GM12878 (cell line): ENCODE results near the gene HECTD4. TPM values are rescaled to one million over a fixed set of nuclear protein-coding genes. Genes with fewer than 3 reads are reported as not detected.

Source experiments
- ATAC-seq: fragments of 200-7000 bp; cut with Tn5 transposase; 3 replicates; pipeline ENCODE4 v1.9.1; 2020; ENCODE audit warnings: mild to moderate bottlenecking, moderate library complexity
- BruUV-seq: library from RNA; stranded (reverse); fragments of 400-500 nt; replicated peaks from 2 replicates; lab custom pipeline; 2021; lab: Mats Ljungman, UMichigan
- CTCF ChIA-PET: fragments of 300-600 bp; sonication (Branson Sonifier 250); formaldehyde crosslinking; extraction: SDS; loops from one replicate; lab custom pipeline; 2021; ENCODE audit warnings: inconsistent platforms; lab: Yijun Ruan, JAX
- POLR2A ChIA-PET: fragments of 350-600 bp; formaldehyde crosslinking; extraction: SDS; loops from one replicate; lab custom pipeline; 2021; ENCODE audit warnings: inconsistent platforms; lab: Charles Lee
- RAD21 ChIA-PET: fragments of 300-600 bp; sonication (Branson Sonifier 250); formaldehyde crosslinking; loops from one replicate; lab custom pipeline; 2023; ENCODE audit warnings: antibody characterized with exemption; ENCODE audit not compliant: unreplicated experiment; lab: Charles Lee
- SMC1A ChIA-PET: fragments of 300-600 bp; sonication (Branson Sonifier 250); formaldehyde crosslinking; loops from one replicate; lab custom pipeline; 2023; ENCODE audit not compliant: unreplicated experiment, uncharacterized antibody; lab: Charles Lee
- DNase-seq: peaks from one replicate; pipeline ENCODE4 v3.0.0-alpha.2; 2011; ENCODE audit warnings: low read depth, low spot score
- FAIRE-seq: peaks from 3 replicates; lab custom pipeline; 2011; peaks lifted over from hg19 to GRCh38; lab: Jason Lieb, UNC
- H2AFZ ChIP-seq: 2 replicates; pipeline ENCODE4 v1.6.0; 2011; ENCODE audit warnings: low read depth, low read length, control low read depth; ENCODE audit not compliant: control insufficient read depth
- H3K27ac ChIP-seq: 2 replicates; pipeline ENCODE4 v1.5.1; 2011; ENCODE audit warnings: control low read depth; ENCODE audit not compliant: control insufficient read depth, insufficient read depth
- H3K27me3 ChIP-seq, 2 experiments: replicated peaks in 1 of 2; 2 replicates each; pipeline versions ENCODE4 v1.6.0 to v1.6.1; 2011; ENCODE audit warnings: low read length in 1 of 2; ENCODE audit not compliant: control insufficient read depth in 2 of 2, insufficient read depth in 2 of 2
- H3K36me3 ChIP-seq, 2 experiments: 2 replicates each; pipeline ENCODE4 v1.5.1; 2011; ENCODE audit warnings: low read length in 1 of 2; ENCODE audit not compliant: control insufficient read depth in 2 of 2, insufficient read depth in 2 of 2
- H3K4me1 ChIP-seq: 2 replicates; pipeline ENCODE4 v1.6.1; 2011; ENCODE audit warnings: mild to moderate bottlenecking, low read length, moderate library complexity, mixed read lengths; ENCODE audit not compliant: control insufficient read depth, insufficient read depth
- H3K4me2 ChIP-seq: 2 replicates; pipeline ENCODE4 v1.6.0; 2011; ENCODE audit warnings: control low read depth; ENCODE audit not compliant: control insufficient read depth, insufficient read depth
- H3K4me3 ChIP-seq: fragments of 200-600 bp; sonication (generic); 2 replicates; pipeline ENCODE4 v1.5.1; 2016
- H3K79me2 ChIP-seq: 2 replicates; pipeline ENCODE4 v1.6.0; 2011; ENCODE audit warnings: low read length; ENCODE audit not compliant: control insufficient read depth, insufficient read depth
- H3K9ac ChIP-seq: 2 replicates; pipeline ENCODE4 v1.8.0; 2011; ENCODE audit warnings: low read length, control low read depth, mixed read lengths; ENCODE audit not compliant: control insufficient read depth, insufficient read depth
- H3K9me3 ChIP-seq: replicated peaks from 3 replicates; pipeline ENCODE4 v1.5.1; 2011; ENCODE audit warnings: mild to moderate bottlenecking, low read length; ENCODE audit not compliant: control insufficient read depth, insufficient read depth
- H4K20me1 ChIP-seq: 2 replicates; pipeline ENCODE4 v1.6.0; 2011; ENCODE audit not compliant: control insufficient read depth, insufficient read depth
- CUX1 ChIP-seq: IDR thresholded peaks from 2 replicates; pipeline ENCODE4 v1.6.1; 2012; ENCODE audit warnings: improper control_type of control experiment, low read depth, low read length; ENCODE audit not compliant: insufficient replicate concordance
- IRF3 ChIP-seq: fragments of 450-650 bp; IDR thresholded peaks from 2 replicates; pipeline ENCODE4 v1.6.1; 2014; ENCODE audit warnings: mild to moderate bottlenecking
- JUND ChIP-seq: IDR thresholded peaks from 2 replicates; pipeline ENCODE4 v1.6.1; 2012; ENCODE audit warnings: low read depth, mild to moderate bottlenecking, low read length, improper control_type of control experiment, moderate library complexity
- PRDM15 ChIP-seq: fragments of 450-650 bp; formaldehyde crosslinking; IDR thresholded peaks from 2 replicates; pipeline ENCODE4 v1.4.0; 2020; ENCODE audit warnings: mild to moderate bottlenecking, moderate library complexity
- RB1 ChIP-seq: fragments of 450-650 bp; formaldehyde crosslinking; IDR thresholded peaks from 2 replicates; pipeline ENCODE4 v1.6.1; 2017; ENCODE audit warnings: mild to moderate bottlenecking, borderline replicate concordance
- RCOR1 ChIP-seq: conservative IDR thresholded peaks from 2 replicates; pipeline ENCODE4 v1.6.1; 2012; ENCODE audit warnings: low read depth, low read length, improper control_type of control experiment
- STAT1 ChIP-seq: fragments of 450-650 bp; conservative IDR thresholded peaks from 2 replicates; pipeline ENCODE4 v1.6.1; 2014; ENCODE audit warnings: antibody characterized with exemption, mild to moderate bottlenecking
- YBX1 ChIP-seq: fragments of 450-650 bp; IDR thresholded peaks from 2 replicates; pipeline ENCODE4 v1.6.1; 2016; ENCODE audit warnings: antibody characterized with exemption
- ZNF24 ChIP-seq: fragments of 450-650 bp; IDR thresholded peaks from 2 replicates; pipeline ENCODE4 v1.6.1; 2017; ENCODE audit warnings: antibody characterized with exemption, mild to moderate bottlenecking
- WGBS: methylation state at CpG from one replicate; pipeline ENCODE4 v1.1.6; 2016; ENCODE audit warnings: low lambda C conversion rate; ENCODE audit not compliant: insufficient replicate concordance, insufficient coverage; ENCODE audit errors: missing lambda C conversion rate; 5-methylcytosine and 5-hydroxymethylcytosine counted together
- in situ Hi-C: fragments of 300-500 bp; cut with MboI; formaldehyde crosslinking; loops from 9 replicates; pipeline ENCODE4 v1.14.3; 2018; ENCODE audit warnings: mixed read lengths
- intact Hi-C: fragments of 100-400 bp; cut with micrococcal nuclease; formaldehyde crosslinking; loops from one replicate; pipeline ENCODE4 v1.14.2; 2022; ENCODE audit not compliant: unreplicated experiment
- polyA plus RNA-seq, 11 experiments: library from polyadenylated mRNA; depleted of rRNA in 4 of 11; unstranded in 6 of 11; stranded (reverse) in 5 of 11; fragments of >200 nt; fragmentation: Nextera tagmentation in 4 of 11; fragmentation: Illumina TruSeq in 1 of 11; extraction: Ambion mirVana in 4 of 11; extraction: Trizol in 1 of 11; gene quantifications; 1 replicate in 1 of 11; 2 replicates in 10 of 11; pipeline versions ENCODE4 v1.2.1 to v1.2.3, GENCODE V29; 2011 to 2016; ENCODE audit warnings: inconsistent platforms in 2 of 11, missing spikeins in 2 of 11, low read depth in 1 of 11
- total RNA-seq, 4 experiments: library from RNA; depleted of rRNA in 3 of 4; stranded (reverse); fragments of >200 nt in 3 of 4; fragmentation: Illumina TruSeq in 1 of 4; extraction: Trizol in 1 of 4; gene quantifications; 2 replicates each; pipeline versions ENCODE4 v1.2.1 to v1.2.3, GENCODE V29; 2013 to 2021

HECTD4 gene
- total and polyA plus RNA-seq, 10 of the 15 experiments (the other 5 are each of a cell fraction or from before 2014, with no cell fraction given), result 5.8 to 43.9 (median 17.9) TPM

GRCh38 chr12:112431965-112432364, 49.7 kb upstream of the HECTD4 start:
- intact Hi-C loops, result no loop called here
- ChIA-PET RAD21 (no interaction called here), CTCF (no interaction called here), POLR2A (no interaction called here), SMC1A (no interaction called here)
- Histone ChIP-seq H3K4me1 (no peaks in the 10 kb centered on the region), H2AFZ (no peak overlapping the region), H3K9me3 (no peaks in the 10 kb centered on the region), H3K9ac (no peak overlapping the region), H3K4me2 (no peak overlapping the region), H3K79me2 (peaks cover 19% of the 10 kb centered on the region), H3K4me3 (no peak overlapping the region), H4K20me1 (no peaks in the 10 kb centered on the region), H3K27me3 (no peaks in the 10 kb centered on the region), H3K36me3 (no peaks in the 10 kb centered on the region; a peak in 1 of 4 replicates), H3K27ac (no peak overlapping the region)
- FAIRE-seq (peak; percentile 18), DNase-seq (no peak), ATAC-seq (no peak)
- BruUV-seq, result no TSS peak
- 80% methylated on average over 3 of the region's 3 CpGs for WGBS
- TF ChIP-seq JUND (no peak), RCOR1 (no peak), ZNF24 (no peak), IRF3 (no peak), YBX1 (no peak), CUX1 (no peak), STAT1 (no peak), PRDM15 (CRISPR knock-in tag) (no peak), RB1 (no peak)
- in situ Hi-C loops, result no loop called here
